ENCODE results near the gene RHOC.

- TF ChIP-seq CTCF (IDR thresholded peaks at IDR 0.05), result no peak
- no peak for TF ChIP-seq POLR2A (IDR thresholded peaks at IDR 0.05)
- no peak for TF ChIP-seq POLR2AphosphoS5 (IDR thresholded peaks at IDR 0.05)
Measured at GRCh38 chr1:112721966-112722524, 15.1 kb upstream of the RHOC start.

Measured in prostate gland (tissue), 2 donors.